H9 (cell line): ENCODE measurements around the gene CERCAM. TPM values are rescaled to one million over a fixed set of nuclear protein-coding genes. Genes with fewer than 3 reads are reported as not detected.

Source experiments
- DNase-seq: peaks from one replicate; pipeline ENCODE4 v3.0.0-alpha.2; 2017
- H2AFZ ChIP-seq: one replicate; pipeline ENCODE4 v1.6.1; 2013; ENCODE audit warnings: mild to moderate bottlenecking, low read length, control low read depth, moderate library complexity
- H2AK5ac ChIP-seq: 2 replicates; pipeline ENCODE4 v1.6.1; 2013; ENCODE audit warnings: low read length, control low read depth, mixed read lengths; ENCODE audit not compliant: insufficient read length
- H2BK120ac ChIP-seq: one replicate; pipeline ENCODE4 v1.6.1; 2013; ENCODE audit warnings: low read depth, mild to moderate bottlenecking, low read length, control low read depth, inconsistent platforms; ENCODE audit not compliant: poor library complexity, severe bottlenecking
- H2BK12ac ChIP-seq: 2 replicates; pipeline ENCODE4 v1.6.1; 2013; ENCODE audit warnings: low read length, control low read depth, mixed read lengths, low read depth; ENCODE audit not compliant: insufficient read length
- H2BK15ac ChIP-seq: 2 replicates; pipeline ENCODE4 v1.6.1; 2013; ENCODE audit warnings: low read depth, low read length, control low read depth
- H2BK20ac ChIP-seq: one replicate; pipeline ENCODE4 v1.6.1; 2013; ENCODE audit warnings: low read depth, mild to moderate bottlenecking, low read length, control low read depth, inconsistent platforms; ENCODE audit not compliant: poor library complexity, severe bottlenecking
- H2BK5ac ChIP-seq: 2 replicates; pipeline ENCODE4 v1.6.1; 2013; ENCODE audit warnings: low read length, control low read depth, mixed read lengths; ENCODE audit not compliant: insufficient read length
- H3K14ac ChIP-seq: 2 replicates; pipeline ENCODE4 v1.6.1; 2013; ENCODE audit warnings: low read length, control low read depth; ENCODE audit not compliant: insufficient read depth
- H3K18ac ChIP-seq: 2 replicates; pipeline ENCODE4 v1.6.1; 2013; ENCODE audit warnings: low read depth, mild to moderate bottlenecking, mixed read lengths, low read length, control low read depth; ENCODE audit not compliant: insufficient read length
- H3K23ac ChIP-seq: 2 replicates; pipeline ENCODE4 v1.6.1; 2013; ENCODE audit warnings: low read length, control low read depth, mixed read lengths, low read depth; ENCODE audit not compliant: insufficient read length
- H3K23me2 ChIP-seq: 2 replicates; pipeline ENCODE4 v1.6.1; 2013; ENCODE audit warnings: low read depth, mild to moderate bottlenecking, mixed read lengths, low read length, control low read depth; ENCODE audit not compliant: insufficient read length, poor library complexity, severe bottlenecking
- H3K27ac ChIP-seq: 2 replicates; pipeline ENCODE4 v1.5.1; 2013; ENCODE audit warnings: low read length, control low read depth, mixed read lengths, low read depth; ENCODE audit not compliant: insufficient read length
- H3K27me3 ChIP-seq: 2 replicates; pipeline ENCODE4 v1.6.1; 2013; ENCODE audit warnings: low read length, control low read depth, inconsistent platforms; ENCODE audit not compliant: insufficient read depth
- H3K4ac ChIP-seq: 2 replicates; pipeline ENCODE4 v1.6.1; 2013; ENCODE audit warnings: low read depth, mild to moderate bottlenecking, control low read depth, inconsistent platforms, low read length, moderate library complexity
- H3K4me1 ChIP-seq: 2 replicates; pipeline ENCODE4 v1.6.1; 2013; ENCODE audit warnings: low read length, control low read depth, inconsistent platforms; ENCODE audit not compliant: insufficient read depth
- H3K4me2 ChIP-seq: 2 replicates; pipeline ENCODE4 v1.6.1; 2013; ENCODE audit warnings: low read length, control low read depth, mixed read lengths; ENCODE audit not compliant: insufficient read length, insufficient read depth
- H3K56ac ChIP-seq: 2 replicates; pipeline ENCODE4 v1.6.1; 2013; ENCODE audit warnings: low read depth, mild to moderate bottlenecking, mixed read lengths, low read length, control low read depth; ENCODE audit not compliant: insufficient read length
- H3K79me1 ChIP-seq: 2 replicates; pipeline ENCODE4 v1.6.1; 2013; ENCODE audit warnings: low read depth, mild to moderate bottlenecking, moderate library complexity, low read length, control low read depth, inconsistent platforms; ENCODE audit not compliant: insufficient read depth, poor library complexity, severe bottlenecking
- H3K79me2 ChIP-seq: 2 replicates; pipeline ENCODE4 v1.6.1; 2013; ENCODE audit warnings: low read length, control low read depth, inconsistent platforms; ENCODE audit not compliant: insufficient read depth
- H3K9ac ChIP-seq: 2 replicates; pipeline ENCODE4 v1.6.1; 2013; ENCODE audit warnings: low read length, control low read depth, mixed read lengths; ENCODE audit not compliant: insufficient read length; ENCODE audit errors: extremely low read depth
- H3K9me3 ChIP-seq: one replicate; pipeline ENCODE4 v1.6.1; 2013; ENCODE audit warnings: low read depth, low read length, inconsistent platforms; ENCODE audit not compliant: control insufficient read depth
- H3T11ph ChIP-seq: one replicate; pipeline ENCODE4 v1.6.1; 2013; ENCODE audit warnings: mild to moderate bottlenecking, low read length, control low read depth, inconsistent platforms
- H4K20me1 ChIP-seq: one replicate; pipeline ENCODE4 v1.6.1; 2013; ENCODE audit not compliant: control insufficient read depth, insufficient read length, insufficient read depth
- H4K5ac ChIP-seq: 2 replicates; pipeline ENCODE4 v1.6.1; 2013; ENCODE audit warnings: low read depth, mild to moderate bottlenecking, mixed read lengths, low read length, control low read depth; ENCODE audit not compliant: insufficient read length
- H4K8ac ChIP-seq: replicated peaks from 2 replicates; pipeline ENCODE4 v1.6.1; 2013; ENCODE audit warnings: low read length, control low read depth, mixed read lengths, low read depth; ENCODE audit not compliant: insufficient read length
- H4K91ac ChIP-seq: 2 replicates; pipeline ENCODE4 v1.6.1; 2013; ENCODE audit warnings: low read depth, mild to moderate bottlenecking, moderate library complexity, mixed read lengths, low read length, control low read depth; ENCODE audit not compliant: insufficient read length
- H3K27ac Mint-ChIP-seq, 3 experiments: 2 replicates in 2 of 3; 3 replicates in 1 of 3; pipeline ENCODE4 v1.8.0; 2020 to 2021; ENCODE audit warnings: mixed read lengths in 3 of 3, mild to moderate bottlenecking in 1 of 3, moderate library complexity in 1 of 3
- H3K27me3 Mint-ChIP-seq: 2 replicates; pipeline ENCODE4 v1.8.0; 2021; ENCODE audit warnings: low read depth, mild to moderate bottlenecking, moderate library complexity, mixed read lengths
- H3K36me3 Mint-ChIP-seq, 3 experiments: 2 replicates in 2 of 3; 3 replicates in 1 of 3; pipeline ENCODE4 v1.8.0; 2020 to 2021; ENCODE audit warnings: low read depth in 3 of 3, mixed read lengths in 3 of 3; ENCODE audit not compliant: insufficient read depth in 1 of 3
- H3K4me1 Mint-ChIP-seq, 2 experiments: 2 replicates each; pipeline ENCODE4 v1.8.0; 2020; ENCODE audit warnings: mixed read lengths in 2 of 2
- H3K4me3 Mint-ChIP-seq, 2 experiments: 2 replicates in 1 of 2; 3 replicates in 1 of 2; pipeline ENCODE4 v1.8.0; 2020 to 2021; ENCODE audit warnings: mild to moderate bottlenecking in 2 of 2, mixed read lengths in 2 of 2, moderate library complexity in 1 of 2
- H3K9me3 Mint-ChIP-seq, 2 experiments: 2 replicates in 1 of 2; 3 replicates in 1 of 2; pipeline ENCODE4 v1.8.0; 2020; ENCODE audit warnings: mild to moderate bottlenecking in 2 of 2, mixed read lengths in 2 of 2, moderate library complexity in 1 of 2
- CTCF ChIP-seq: fragments of 200-600 bp; sonication (generic); conservative IDR thresholded peaks from 3 replicates; pipeline ENCODE4 v1.8.0; 2021; ENCODE audit warnings: antibody characterized with exemption, mild to moderate bottlenecking
- WGBS: extraction: QIAGEN DNeasy Blood & Tissue Kit; methylation state at CpG from one replicate; pipeline ENCODE4 v1.1.7; 2013; ENCODE audit warnings: missing lambda C conversion rate, low lambda C conversion rate, mixed read lengths; ENCODE audit not compliant: insufficient read length; ENCODE audit errors: extremely low coverage; 5-methylcytosine and 5-hydroxymethylcytosine counted together
- total RNA-seq: library from RNA; stranded (reverse); gene quantifications from 2 replicates; pipeline ENCODE4 v1.2.1, GENCODE V29; 2021

The CERCAM gene
- total RNA-seq, 1 experiment from 2014 or later = 5.4 TPM

GRCh38 chr9:128469070-128469469 is 48.4 kb downstream of the CERCAM start:
- no peak overlapping the region for H3K23ac ChIP-seq
- H2AK5ac ChIP-seq = no peak overlapping the region
- H2BK15ac ChIP-seq = no peak overlapping the region
- H3K4me1 Mint-ChIP-seq = no peaks in the 10 kb centered on the region
- no peak overlapping the region for H3K9ac ChIP-seq
- no peak overlapping the region for H2BK20ac ChIP-seq
- no peak overlapping the region for H2BK12ac ChIP-seq
- H3K79me2 ChIP-seq = no peaks in the 10 kb centered on the region
- H3K4me1 ChIP-seq = no peaks in the 10 kb centered on the region
- no peaks in the 10 kb centered on the region for H4K20me1 ChIP-seq
- no peaks in the 10 kb centered on the region for H3K9me3 Mint-ChIP-seq
- no peak overlapping the region for H3K4me2 ChIP-seq
- no peaks in the 10 kb centered on the region for H3K23me2 ChIP-seq
- no peak overlapping the region for H3K14ac ChIP-seq
- peaks cover 2% of the 10 kb centered on the region; the same call in 1 of the 2 replicates for H3K27me3 Mint-ChIP-seq
- no peak overlapping the region for H2BK120ac ChIP-seq
- H4K5ac ChIP-seq = no peak overlapping the region
- no peak overlapping the region for H3K56ac ChIP-seq
- no peak overlapping the region for H3K4me3 Mint-ChIP-seq
- WGBS = no CpG with 5 or more reads among the region's 7 CpGs
- no peaks in the 10 kb centered on the region for H3K9me3 ChIP-seq
- H3K27ac Mint-ChIP-seq = no peak overlapping the region
- H3K27ac ChIP-seq = no peak overlapping the region
- H2BK5ac ChIP-seq = no peak overlapping the region
- no peak overlapping the region for H4K8ac ChIP-seq
- H2AFZ ChIP-seq = no peak overlapping the region
- no peak overlapping the region for H3K18ac ChIP-seq
- no peak overlapping the region for H4K91ac ChIP-seq
- no peak overlapping the region for H3K4ac ChIP-seq
- TF ChIP-seq CTCF = no peak
- DNase-seq = no peak
- H3K27me3 ChIP-seq = no peaks in the 10 kb centered on the region
- H3T11ph ChIP-seq = no peak overlapping the region
- peaks cover 2 to 21% (median 7%) of the 10 kb centered on the region in 3 experiments; a peak in 5 of 7 replicates for H3K36me3 Mint-ChIP-seq
- no peaks in the 10 kb centered on the region for H3K79me1 ChIP-seq
